ENCODE measurements around the gene RELL2. TPM values are rescaled to one million over a fixed set of nuclear protein-coding genes. Genes with fewer than 3 reads are reported as not detected.

The RELL2 gene
- total and polyA plus RNA-seq, 7 donors = 0.99 to 10.5 (median 2.5) TPM

DNA sequence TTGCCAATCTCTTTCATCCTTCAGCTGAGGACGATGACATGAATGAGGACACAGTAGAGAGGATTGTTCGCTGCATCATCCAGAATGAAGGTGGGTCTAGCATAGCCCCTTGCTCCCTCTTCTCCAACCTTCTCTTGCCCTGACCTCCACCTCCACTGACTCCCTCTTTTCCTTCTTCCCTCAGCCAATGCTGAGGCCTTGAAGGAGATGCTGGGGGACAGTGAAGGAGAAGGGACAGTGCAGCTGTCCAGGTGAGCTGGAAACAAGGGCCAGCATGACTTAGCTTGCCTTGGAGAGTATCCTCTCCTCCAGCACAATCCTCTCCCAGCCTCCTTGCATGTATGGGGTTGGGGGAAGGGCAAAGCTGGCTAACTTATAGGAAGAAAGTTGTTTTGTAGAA is 2.0 kb downstream of the RELL2 start:
- DNase-seq = no peak
- TF ChIP-seq EP300 (IDR thresholded peaks at IDR 0.05) = no peak
- no peak for TF ChIP-seq CTCF (IDR thresholded peaks at IDR 0.05)
- no peak for TF ChIP-seq POLR2AphosphoS5 (IDR thresholded peaks at IDR 0.05)
- TF ChIP-seq POLR2A (IDR thresholded peaks at IDR 0.05) = no peak

GRCh38 chr5:141639357-141640050 is 2.7 kb downstream of the RELL2 start:
- Histone ChIP-seq H3K9me3 (no peaks in the 10 kb centered on the region), H3K27ac (no peak overlapping the region), H3K36me3 (peaks cover 0 to 20% (median 4%) of the 10 kb centered on the region in 4 donors), H3K4me1 (peaks cover 0 to 30% (median 27%) of the 10 kb centered on the region in 4 donors), H3K27me3 (peaks cover 0 to 17% (median 7%) of the 10 kb centered on the region in 3 donors), H3K4me3 (no peak overlapping the region)
- 89 to 94% methylated on average over 12 of the region's 12 CpGs for WGBS, 2 donors
- intact Hi-C loops (cut with DNase I) = no loop called here
- TF ChIP-seq POLR2A (IDR thresholded peaks at IDR 0.05) = no peak
- no peak for TF ChIP-seq CTCF (IDR thresholded peaks at IDR 0.05)
- TF ChIP-seq POLR2AphosphoS5 (IDR thresholded peaks at IDR 0.05) = no peak
- TF ChIP-seq EP300 (IDR thresholded peaks at IDR 0.05) = no peak
- no peak for DNase-seq

More for the DNA sequence above, 2.0 kb downstream of the RELL2 start:
- Histone ChIP-seq H3K4me1 (peaks cover 0 to 35% (median 30%) of the 10 kb centered on the region in 4 donors), H3K27me3 (peaks cover 0 to 17% (median 7%) of the 10 kb centered on the region in 3 donors), H3K27ac (no peak overlapping the region), H3K4me3 (no peak overlapping the region), H3K9me3 (no peaks in the 10 kb centered on the region), H3K36me3 (peaks cover 0 to 13% (median 4%) of the 10 kb centered on the region in 4 donors)
- intact Hi-C loops (cut with DNase I) = no loop called here
- 87 to 93% methylated on average over 2 of the region's 2 CpGs for WGBS, 2 donors

GRCh38 chr5:141640051-141640415 is 3.2 kb downstream of the RELL2 start:
- TF ChIP-seq CTCF (IDR thresholded peaks at IDR 0.05) = no peak
- TF ChIP-seq POLR2AphosphoS5 (IDR thresholded peaks at IDR 0.05) = no peak
- TF ChIP-seq POLR2A (IDR thresholded peaks at IDR 0.05) = no peak
- TF ChIP-seq EP300 (IDR thresholded peaks at IDR 0.05) = no peak
- Histone ChIP-seq H3K27me3 (peaks cover 0 to 17% (median 7%) of the 10 kb centered on the region in 3 donors), H3K4me1 (peaks cover 0 to 24% (median 22%) of the 10 kb centered on the region in 4 donors), H3K36me3 (peaks cover 0 to 25% (median 6%) of the 10 kb centered on the region in 4 donors), H3K9me3 (no peaks in the 10 kb centered on the region), H3K27ac (no peak overlapping the region), H3K4me3 (no peak overlapping the region)
- intact Hi-C loops (cut with DNase I) = no loop called here
- 85 to 93% methylated on average over 3 of the region's 3 CpGs for WGBS, 2 donors
- no peak for DNase-seq

DNA sequence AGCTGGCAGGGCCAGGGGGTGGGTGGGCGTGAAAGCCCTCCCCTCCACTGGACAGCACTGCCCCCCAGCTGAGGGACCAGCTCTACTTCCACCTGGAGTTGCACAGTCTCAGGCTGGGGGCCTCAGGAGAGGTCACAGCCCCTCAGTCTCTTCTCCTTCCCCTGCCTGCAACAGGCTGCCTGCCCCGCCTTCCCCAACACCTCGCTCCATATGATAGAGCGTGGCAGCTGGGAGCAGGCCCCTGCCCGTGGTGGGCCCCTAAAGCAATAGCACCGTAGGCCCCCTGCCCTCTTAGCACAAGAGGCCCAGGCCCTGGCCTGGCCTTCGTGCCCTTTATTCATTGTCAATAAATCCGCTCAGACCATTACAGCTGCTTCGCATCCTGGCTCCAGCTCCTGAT is 3.9 kb downstream of the RELL2 start:
- Histone ChIP-seq H3K9me3 (no peaks in the 10 kb centered on the region), H3K27me3 (peaks cover 0 to 17% (median 7%) of the 10 kb centered on the region in 3 donors), H3K4me3 (no peak overlapping the region), H3K36me3 (peaks cover 0 to 32% (median 7%) of the 10 kb centered on the region in 4 donors), H3K27ac (no peak overlapping the region), H3K4me1 (peaks cover 0 to 18% (median 15%) of the 10 kb centered on the region in 4 donors)
- WGBS, 2 donors = 86 to 90% methylated on average over 9 of the region's 9 CpGs
- TF ChIP-seq POLR2A (IDR thresholded peaks at IDR 0.05) (no peak), POLR2AphosphoS5 (IDR thresholded peaks at IDR 0.05) (no peak), CTCF (IDR thresholded peaks at IDR 0.05) (no peak)
- DNase-seq = no peak
- intact Hi-C loops (cut with DNase I) = no loop called here

Measured in sigmoid colon (tissue), 7 donors.